B cell (primary cell): ENCODE measurements around the gene PSMB5. TPM values are rescaled to one million over a fixed set of nuclear protein-coding genes. Genes with fewer than 3 reads are reported as not detected.
A peak's percentile ranks its signal among the peaks of the same experiment; 100 is the strongest.

ENCODE experiments used
- ATAC-seq: fragments of 200-7000 bp; cut with Tn5 transposase; one replicate; pipeline ENCODE4 v1.10.0; 2021; ENCODE audit warnings: low read depth, mild to moderate bottlenecking, moderate number of reproducible peaks, moderate library complexity
- CTCF ChIA-PET: fragments of 350-600 bp; sonication (Branson Sonifier 250); formaldehyde crosslinking; loops from one replicate; lab custom pipeline; 2021; ENCODE audit warnings: antibody characterized with exemption, inconsistent platforms; lab: Charles Lee
- POLR2A ChIA-PET: fragments of 350-600 bp; sonication (Branson Sonifier 250); formaldehyde crosslinking; loops from one replicate; lab custom pipeline; 2021; ENCODE audit warnings: antibody characterized with exemption; lab: Charles Lee
- DNase-seq: peaks from one replicate; pipeline ENCODE4 v3.0.0; 2013
- H2AFZ ChIP-seq: 2 replicates; pipeline ENCODE4 v1.6.1; 2012; ENCODE audit warnings: mild to moderate bottlenecking, low read depth, low read length; ENCODE audit not compliant: insufficient read depth, poor library complexity, severe bottlenecking
- H3K27ac ChIP-seq, 2 donors: 1 replicate in 1 of 2; 2 replicates in 1 of 2; pipeline ENCODE4 v1.5.1; 2012 to 2013; ENCODE audit warnings: low read length in 2 of 2, mild to moderate bottlenecking in 2 of 2, moderate library complexity in 1 of 2
- H3K27me3 ChIP-seq, 4 experiments: fragments of 200-600 bp in 1 of 4; sonication (generic) in 1 of 4; replicated peaks in 1 of 4; 1 replicate in 2 of 4; 2 replicates in 2 of 4; pipeline versions ENCODE4 v1.6.1 to v1.7.0; 2013 to 2016; ENCODE audit warnings: low read length in 3 of 4, mild to moderate bottlenecking in 2 of 4, mixed read lengths in 1 of 4, moderate library complexity in 1 of 4; ENCODE audit not compliant: insufficient read depth in 4 of 4, control insufficient read depth in 3 of 4; ENCODE audit errors: control extremely low read depth in 1 of 4
- H3K36me3 ChIP-seq, 2 experiments: replicated peaks in 1 of 2; 1 replicate in 1 of 2; 2 replicates in 1 of 2; pipeline versions ENCODE4 v1.6.1 to v1.7.1; 2013; ENCODE audit warnings: low read length in 1 of 2; ENCODE audit not compliant: insufficient read depth in 2 of 2, control insufficient read depth in 1 of 2; ENCODE audit errors: control extremely low read depth in 1 of 2, extremely low read depth in 1 of 2
- H3K4me1 ChIP-seq, 2 donors: fragments of 200-600 bp in 1 of 2; sonication (generic) in 1 of 2; 1 replicate in 1 of 2; 2 replicates in 1 of 2; pipeline versions ENCODE4 v1.5.1 to v1.6.1; 2013 to 2017; ENCODE audit warnings: low read length in 2 of 2; ENCODE audit not compliant: control insufficient read depth in 2 of 2, insufficient read depth in 2 of 2
- H3K4me2 ChIP-seq: replicated peaks from 2 replicates; pipeline ENCODE3; 2012; ENCODE audit warnings: mild to moderate bottlenecking, low read depth, low read length; ENCODE audit not compliant: poor library complexity, severe bottlenecking
- H3K4me3 ChIP-seq, 5 experiments: fragments of 200-600 bp in 1 of 5; sonication (generic) in 1 of 5; 1 replicate in 3 of 5; 2 replicates in 2 of 5; pipeline versions ENCODE4 v1.5.1 to v1.7.0; 2011 to 2016; ENCODE audit warnings: low read length in 4 of 5, mild to moderate bottlenecking in 4 of 5, low read depth in 2 of 5, control low read depth in 1 of 5, moderate library complexity in 1 of 5; ENCODE audit not compliant: insufficient read depth in 1 of 5; ENCODE audit errors: control extremely low read depth in 1 of 5, extremely low read depth in 1 of 5
- H3K79me2 ChIP-seq: fragments of 200-600 bp; sonication (generic); one replicate; pipeline ENCODE4 v1.6.0; 2016; ENCODE audit warnings: low read length; ENCODE audit not compliant: control insufficient read depth, insufficient read depth
- H3K9ac ChIP-seq: fragments of 200-600 bp; sonication (generic); 2 replicates; pipeline ENCODE4 v1.6.1; 2017; ENCODE audit warnings: mild to moderate bottlenecking, low read length, moderate library complexity
- H3K9me3 ChIP-seq, 3 donors: one replicate each; pipeline versions ENCODE4 v1.6.1 to v1.7.1; 2013; ENCODE audit warnings: low read length in 2 of 3; ENCODE audit not compliant: control insufficient read depth in 2 of 3, insufficient read depth in 1 of 3; ENCODE audit errors: control extremely low read depth in 1 of 3
- H4K20me1 ChIP-seq: 2 replicates; pipeline ENCODE4 v1.6.0; 2012; ENCODE audit warnings: mild to moderate bottlenecking, low read length; ENCODE audit not compliant: insufficient read depth, control insufficient read depth, poor library complexity, severe bottlenecking
- H3K27ac Mint-ChIP-seq: one replicate; pipeline ENCODE4 v1.8.0; 2021; ENCODE audit warnings: mixed read lengths
- H3K27me3 Mint-ChIP-seq: one replicate; pipeline ENCODE4 v1.8.0; 2021; ENCODE audit warnings: mixed read lengths
- H3K4me1 Mint-ChIP-seq: one replicate; pipeline ENCODE4 v1.8.0; 2021; ENCODE audit warnings: mixed read lengths
- H3K4me3 Mint-ChIP-seq: one replicate; pipeline ENCODE4 v1.8.0; 2021; ENCODE audit warnings: mixed read lengths
- H3K9me3 Mint-ChIP-seq: one replicate; pipeline ENCODE4 v1.8.0; 2022; ENCODE audit warnings: mixed read lengths; ENCODE audit not compliant: insufficient read depth
- CTCF ChIP-seq: fragments of 200-600 bp; IDR thresholded peaks from one replicate; pipeline ENCODE4 v1.8.0; 2022; ENCODE audit warnings: antibody characterized with exemption, mild to moderate bottlenecking
- EZH2 ChIP-seq: IDR thresholded peaks from 2 replicates; pipeline ENCODE4 v1.6.1; 2012; ENCODE audit warnings: borderline replicate concordance, low read depth, mild to moderate bottlenecking, moderate library complexity, low read length; ENCODE audit not compliant: insufficient read depth, poor library complexity, severe bottlenecking
- WGBS: methylation state at CpG from one replicate; pipeline ENCODE4 v1.1.5; 2013; ENCODE audit warnings: missing lambda C conversion rate; ENCODE audit not compliant: insufficient coverage; 5-methylcytosine and 5-hydroxymethylcytosine counted together
- intact Hi-C: fragments of 100-400 bp; cut with micrococcal nuclease; formaldehyde crosslinking; loops from one replicate; pipeline ENCODE4 v1.10.0; 2022
- polyA plus RNA-seq: library from polyadenylated mRNA; depleted of rRNA; stranded (reverse); fragments of >200 nt; gene quantifications from 2 replicates; pipeline ENCODE4 v1.2.3, GENCODE V29; 2012
- total RNA-seq, 2 donors: library from RNA; stranded (reverse); fragments of 120-200 nt in 1 of 2; gene quantifications; 1 replicate in 1 of 2; 2 replicates in 1 of 2; pipeline versions ENCODE4 v1.2.3 to v1.2.4, GENCODE V29; 2013 to 2022

The PSMB5 gene
- total and polyA plus RNA-seq, 2 donors (not counting 1 experiment from before 2014, with no cell fraction given) = 16.5 to 29.0 TPM

- intact Hi-C loops = loop anchor here (1.0 to 10.0 kb wide), 7 partner anchors 14 to 751 kb away; no protein-coding TSS in a partner anchor
- WGBS = 89% methylated on average over 5 of the region's 6 CpGs
- Histone ChIP-seq H3K9ac (no peak overlapping the region), H4K20me1 (peaks cover 5% of the 10 kb centered on the region), H2AFZ (peak overlapping the region; percentile 63), H3K4me3 (no peak overlapping the region), H3K79me2 (no peaks in the 10 kb centered on the region), H3K9me3 (no peaks in the 10 kb centered on the region), H3K27me3 (peaks cover 0 to 6% (median 0%) of the 10 kb centered on the region in 4 experiments), H3K36me3 (peaks cover 0 to 20% of the 10 kb centered on the region in 2 experiments), H3K4me2 (no peak overlapping the region), H3K27ac (no peak overlapping the region), H3K4me1 (peaks cover 10 to 21% of the 10 kb centered on the region in 2 donors)
- Mint-ChIP-seq H3K27me3 (no peaks in the 10 kb centered on the region), H3K4me3 (peak overlapping the region; percentile 89), H3K9me3 (no peaks in the 10 kb centered on the region), H3K4me1 (peaks cover 18% of the 10 kb centered on the region), H3K27ac (no peak overlapping the region)
- ChIA-PET POLR2A (no interaction called here), CTCF (interaction anchor here (1.4 to 19.1 kb wide), 4 partner anchors 13 to 70 kb away, joined by 6 to 1134 read pairs (median 14); partner anchors contain the start of genes ACIN1 and AJUBA)
- TF ChIP-seq CTCF (no peak), EZH2 (no peak)
- no peak for DNase-seq
- ATAC-seq = no peak
These were observed 21.0 kb upstream of the PSMB5 start for GRCh38 chr14:23055621-23056144.

GRCh38 chr14:23055147-23055550, 20.4 kb upstream of the PSMB5 start:
- H3K36me3 ChIP-seq = peaks cover 0 to 16% of the 10 kb centered on the region in 2 experiments
- H3K4me3 ChIP-seq = no peak overlapping the region
- CTCF ChIA-PET = interaction anchor here (3.8 to 19.1 kb wide), 2 partner anchors 48 to 69 kb away, joined by 16 to 1134 read pairs; partner anchors contain the start of gene AJUBA
- DNase-seq = no peak
- H3K4me2 ChIP-seq = no peak overlapping the region
- POLR2A ChIA-PET = interaction anchor here (0.8 kb wide), 1 partner anchor 69 kb away, joined by 3 read pairs; no protein-coding TSS in a partner anchor
- H3K4me1 ChIP-seq = peaks cover 10 to 21% of the 10 kb centered on the region in 2 donors
- H2AFZ ChIP-seq = no peak overlapping the region
- no peak overlapping the region for H3K9ac ChIP-seq
- no peaks in the 10 kb centered on the region for H3K79me2 ChIP-seq
- no peak overlapping the region for H3K4me3 Mint-ChIP-seq
- H3K27me3 ChIP-seq = peaks cover 0 to 6% (median 0%) of the 10 kb centered on the region in 4 experiments
- intact Hi-C loops = loop anchor here (5.0 to 10.0 kb wide), 6 partner anchors 37 to 750 kb away; no protein-coding TSS in a partner anchor
- peaks cover 18% of the 10 kb centered on the region for H3K4me1 Mint-ChIP-seq
- no peaks in the 10 kb centered on the region for H3K9me3 ChIP-seq
- peaks cover 5% of the 10 kb centered on the region for H4K20me1 ChIP-seq
- H3K27me3 Mint-ChIP-seq = no peaks in the 10 kb centered on the region
- WGBS = 97% methylated on average over 12 of the region's 12 CpGs
- no peak for ATAC-seq
- no peak for TF ChIP-seq EZH2
- no peak for TF ChIP-seq CTCF
- no peak overlapping the region for H3K27ac Mint-ChIP-seq
- no peak overlapping the region for H3K27ac ChIP-seq
- H3K9me3 Mint-ChIP-seq = no peaks in the 10 kb centered on the region
